Panc1 (cell line): ENCODE measurements around the gene NDC1. TPM values are rescaled to one million over a fixed set of nuclear protein-coding genes. Genes with fewer than 3 reads are reported as not detected.
A peak's percentile ranks its signal among the peaks of the same experiment; 100 is the strongest.

ENCODE experiments used
- ATAC-seq: fragments of 200-7000 bp; cut with Tn5 transposase; 2 replicates; pipeline ENCODE4 v1.9.1; 2020; ENCODE audit warnings: mild to moderate bottlenecking, moderate library complexity
- BruUV-seq: library from RNA; stranded (reverse); fragments of 400-500 nt; replicated peaks from 2 replicates; lab custom pipeline; 2021; lab: Mats Ljungman, UMichigan
- CTCF ChIA-PET: fragments of 300-600 bp; sonication (Branson Sonifier 250); formaldehyde crosslinking; loops from one replicate; lab custom pipeline; 2022; ENCODE audit warnings: antibody characterized with exemption; lab: Charles Lee
- POLR2A ChIA-PET: fragments of 300-600 bp; sonication (Branson Sonifier 250); formaldehyde crosslinking; loops from one replicate; lab custom pipeline; 2022; ENCODE audit warnings: antibody characterized with exemption; lab: Charles Lee
- DNase-seq: peaks from one replicate; pipeline ENCODE4 v3.0.0-alpha.2; 2010; ENCODE audit warnings: low read depth, low spot score
- H3K27ac ChIP-seq: 2 replicates; pipeline ENCODE4 v1.5.1; 2011; ENCODE audit warnings: mild to moderate bottlenecking, low read length, inconsistent platforms
- H3K27me3 ChIP-seq: fragments of 200-500 bp; sonication (Bioruptor generic); 2 replicates; pipeline ENCODE4 v1.6.0; 2014; ENCODE audit warnings: low read length, inconsistent platforms; ENCODE audit not compliant: control insufficient read depth, insufficient read depth
- H3K36me3 ChIP-seq: fragments of 200-500 bp; sonication (Bioruptor generic); 2 replicates; pipeline ENCODE4 v1.5.1; 2014; ENCODE audit warnings: inconsistent platforms, mild to moderate bottlenecking, low read length, moderate library complexity; ENCODE audit not compliant: control insufficient read depth, insufficient read depth
- H3K4me1 ChIP-seq: 2 replicates; pipeline ENCODE4 v1.5.1; 2011; ENCODE audit warnings: inconsistent platforms, mild to moderate bottlenecking, low read length, moderate library complexity; ENCODE audit not compliant: control insufficient read depth, insufficient read depth
- H3K4me3 ChIP-seq, 2 experiments: 2 replicates each; pipeline ENCODE4 v1.5.1; 2011 to 2012; ENCODE audit warnings: low read depth in 2 of 2, low read length in 2 of 2, mild to moderate bottlenecking in 2 of 2, inconsistent platforms in 1 of 2, moderate library complexity in 1 of 2
- H3K9me3 ChIP-seq: fragments of 200-500 bp; sonication (Bioruptor generic); 2 replicates; pipeline ENCODE4 v1.5.1; 2014; ENCODE audit warnings: low read depth, mild to moderate bottlenecking, inconsistent platforms, low read length, moderate library complexity; ENCODE audit not compliant: control insufficient read depth, insufficient read depth
- POLR2AphosphoS5 ChIP-seq: IDR thresholded peaks from 2 replicates; pipeline ENCODE4 v1.6.1; 2012; ENCODE audit warnings: mild to moderate bottlenecking, low read depth, low read length, moderate library complexity
- SIN3A ChIP-seq: IDR thresholded peaks from 2 replicates; pipeline ENCODE4 v1.6.1; 2012; ENCODE audit warnings: low read depth, mild to moderate bottlenecking, low read length, moderate library complexity, borderline replicate concordance; ENCODE audit not compliant: insufficient read depth
- TCF7L2 ChIP-seq: IDR thresholded peaks from 2 replicates; pipeline ENCODE4 v1.6.1; 2011; ENCODE audit warnings: mild to moderate bottlenecking, low read depth, low read length, inconsistent platforms
- in situ Hi-C: cut with HindIII; loops from 2 replicates; pipeline ENCODE4 v1.10.0; 2016; ENCODE audit warnings: low sequenced_read_pairs, low pct_unique_long_range_greater_than_20kb
- intact Hi-C: fragments of 100-400 bp; cut with micrococcal nuclease; formaldehyde crosslinking; loops from one replicate; pipeline ENCODE4 v1.10.0; 2022; ENCODE audit not compliant: unreplicated experiment
- total RNA-seq: library from RNA; stranded (reverse); gene quantifications from one replicate; pipeline ENCODE4 v1.2.1, GENCODE V29; 2021; ENCODE audit not compliant: unreplicated experiment
- TF ChIP-seq, protein P1 (sequence below), 2 experiments: IDR thresholded peaks; 2 replicates each; pipeline ENCODE4 v1.6.1; 2011 to 2012; ENCODE audit warnings: low read depth in 2 of 2, control low read depth in 1 of 2, low read length in 1 of 2, mild to moderate bottlenecking in 1 of 2, moderate library complexity in 1 of 2; ENCODE audit not compliant: insufficient read depth in 1 of 2
- TF ChIP-seq, protein P2 (sequence below): fragments of 450-650 bp; IDR thresholded peaks from 2 replicates; pipeline ENCODE4 v1.5.1; 2017; ENCODE audit warnings: mild to moderate bottlenecking

Gene NDC1
- total RNA-seq, 1 experiment from 2014 or later = 44.4 TPM

DNA sequence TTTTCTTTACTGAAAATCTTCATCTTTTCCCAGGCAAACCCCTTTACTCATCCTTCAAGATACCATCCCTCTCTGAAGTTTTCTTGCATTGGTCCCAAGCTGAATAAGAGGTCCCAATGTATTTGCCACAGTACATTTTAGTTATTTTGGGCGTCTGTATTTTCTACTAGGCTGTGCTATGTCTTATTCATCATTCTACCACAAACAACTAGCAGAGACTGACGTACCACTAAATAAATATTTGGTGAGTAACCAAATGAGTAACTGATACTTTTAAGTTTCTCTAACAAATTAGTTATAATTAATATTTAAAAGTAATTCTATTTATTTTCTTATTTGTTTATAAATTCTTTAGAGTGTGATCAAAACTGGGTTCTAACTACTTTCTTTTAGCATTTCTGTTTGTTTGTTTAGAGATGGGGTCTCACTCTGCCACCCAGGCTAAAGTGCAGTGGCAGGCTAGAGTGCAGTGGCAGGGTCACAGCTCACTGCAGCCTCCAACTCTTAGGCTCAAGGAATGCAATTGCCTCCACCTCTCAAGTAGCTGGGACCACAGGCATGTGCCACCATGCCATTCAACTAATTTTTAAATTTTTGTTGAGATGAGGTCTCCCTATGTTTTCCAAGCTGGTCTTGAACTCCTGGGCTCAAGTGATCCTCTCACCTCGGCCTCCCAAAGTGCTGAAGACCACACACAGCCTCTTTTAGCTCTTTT lies 33.1 kb downstream of the NDC1 start:
- Histone ChIP-seq H3K27ac (no peak overlapping the region), H3K4me3 (no peak overlapping the region), H3K9me3 (no peaks in the 10 kb centered on the region), H3K4me1 (no peaks in the 10 kb centered on the region), H3K27me3 (no peaks in the 10 kb centered on the region), H3K36me3 (peaks cover 25% of the 10 kb centered on the region; the same call in 1 of the 2 replicates)
- intact Hi-C loops = no loop called here
- POLR2A ChIA-PET = no interaction called here
- BruUV-seq = no TSS peak
- in situ Hi-C loops = no loop called here
- DNase-seq (peak; percentile 7), ATAC-seq (no peak)
- CTCF ChIA-PET = no interaction called here
- no peak for TF ChIP-seq POLR2AphosphoS5

DNA sequence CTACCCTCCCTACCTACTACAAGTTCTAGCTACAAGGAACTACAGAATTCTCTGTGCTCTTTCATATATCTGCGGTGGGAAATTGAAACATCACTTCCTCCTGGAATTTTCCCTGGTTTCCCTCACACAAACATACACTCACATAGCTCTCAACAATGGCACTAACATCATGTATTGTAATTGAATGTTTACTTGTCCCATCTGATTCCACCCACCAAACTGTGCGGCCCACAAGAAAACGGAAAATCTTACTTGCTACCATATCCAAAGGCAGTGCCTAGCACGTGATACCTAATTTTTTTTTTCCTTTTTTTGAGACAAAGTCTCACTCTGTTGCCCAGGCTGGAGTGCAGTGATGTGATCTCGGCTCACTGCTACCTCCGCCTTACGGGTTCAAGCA lies 33.9 kb downstream of the NDC1 start:
- H3K9me3 ChIP-seq = no peaks in the 10 kb centered on the region
- H3K4me1 ChIP-seq = no peaks in the 10 kb centered on the region
- no peak overlapping the region for H3K4me3 ChIP-seq
- no peak overlapping the region for H3K27ac ChIP-seq
- no TSS peak for BruUV-seq
- in situ Hi-C loops = no loop called here
- CTCF ChIA-PET = no interaction called here
- POLR2A ChIA-PET = no interaction called here
- no peak for DNase-seq
- TF ChIP-seq, protein P1, sequence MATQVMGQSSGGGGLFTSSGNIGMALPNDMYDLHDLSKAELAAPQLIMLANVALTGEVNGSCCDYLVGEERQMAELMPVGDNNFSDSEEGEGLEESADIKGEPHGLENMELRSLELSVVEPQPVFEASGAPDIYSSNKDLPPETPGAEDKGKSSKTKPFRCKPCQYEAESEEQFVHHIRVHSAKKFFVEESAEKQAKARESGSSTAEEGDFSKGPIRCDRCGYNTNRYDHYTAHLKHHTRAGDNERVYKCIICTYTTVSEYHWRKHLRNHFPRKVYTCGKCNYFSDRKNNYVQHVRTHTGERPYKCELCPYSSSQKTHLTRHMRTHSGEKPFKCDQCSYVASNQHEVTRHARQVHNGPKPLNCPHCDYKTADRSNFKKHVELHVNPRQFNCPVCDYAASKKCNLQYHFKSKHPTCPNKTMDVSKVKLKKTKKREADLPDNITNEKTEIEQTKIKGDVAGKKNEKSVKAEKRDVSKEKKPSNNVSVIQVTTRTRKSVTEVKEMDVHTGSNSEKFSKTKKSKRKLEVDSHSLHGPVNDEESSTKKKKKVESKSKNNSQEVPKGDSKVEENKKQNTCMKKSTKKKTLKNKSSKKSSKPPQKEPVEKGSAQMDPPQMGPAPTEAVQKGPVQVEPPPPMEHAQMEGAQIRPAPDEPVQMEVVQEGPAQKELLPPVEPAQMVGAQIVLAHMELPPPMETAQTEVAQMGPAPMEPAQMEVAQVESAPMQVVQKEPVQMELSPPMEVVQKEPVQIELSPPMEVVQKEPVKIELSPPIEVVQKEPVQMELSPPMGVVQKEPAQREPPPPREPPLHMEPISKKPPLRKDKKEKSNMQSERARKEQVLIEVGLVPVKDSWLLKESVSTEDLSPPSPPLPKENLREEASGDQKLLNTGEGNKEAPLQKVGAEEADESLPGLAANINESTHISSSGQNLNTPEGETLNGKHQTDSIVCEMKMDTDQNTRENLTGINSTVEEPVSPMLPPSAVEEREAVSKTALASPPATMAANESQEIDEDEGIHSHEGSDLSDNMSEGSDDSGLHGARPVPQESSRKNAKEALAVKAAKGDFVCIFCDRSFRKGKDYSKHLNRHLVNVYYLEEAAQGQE (IDR thresholded peaks at IDR 0.05; ENCODE audit: insufficient read depth in 1 of 2, low read depth in 2 of 2, low read length in 1 of 2) = no peak
- no peak for TF ChIP-seq TCF7L2
- H3K27me3 ChIP-seq = no peaks in the 10 kb centered on the region
- peaks cover 25% of the 10 kb centered on the region; the same call in 1 of the 2 replicates for H3K36me3 ChIP-seq
- ATAC-seq = no peak
- intact Hi-C loops = no loop called here

DNA sequence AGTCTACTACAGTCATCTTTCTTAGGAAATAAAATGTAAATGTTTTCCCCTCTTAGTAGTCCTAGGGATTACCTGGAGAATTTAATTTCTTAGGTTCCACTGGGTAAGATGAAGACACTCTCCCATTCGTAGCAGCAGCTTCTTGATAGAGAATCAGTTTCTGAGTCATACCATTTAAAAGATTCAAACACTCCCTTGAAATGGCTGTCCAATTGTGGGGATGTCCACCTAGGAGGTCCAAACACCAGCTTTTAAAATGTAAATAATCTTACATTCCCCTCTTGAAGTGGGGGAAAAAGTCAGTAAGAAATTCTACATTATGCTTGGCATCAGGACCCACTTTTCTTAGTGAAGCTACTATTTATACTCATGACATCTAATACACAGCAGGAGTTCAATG lies 37.5 kb downstream of the NDC1 start:
- DNase-seq (no peak), ATAC-seq (no peak)
- intact Hi-C loops = no loop called here
- Histone ChIP-seq H3K36me3 (peaks cover 27% of the 10 kb centered on the region), H3K27me3 (no peaks in the 10 kb centered on the region), H3K4me1 (no peaks in the 10 kb centered on the region), H3K9me3 (no peaks in the 10 kb centered on the region), H3K27ac (no peak overlapping the region), H3K4me3 (no peak overlapping the region)
- TF ChIP-seq SIN3A = no peak
- TF ChIP-seq, protein P1 (IDR thresholded peaks at IDR 0.05; ENCODE audit: insufficient read depth in 1 of 2, low read depth in 2 of 2, low read length in 1 of 2) = no peak
- TF ChIP-seq, protein P2, sequence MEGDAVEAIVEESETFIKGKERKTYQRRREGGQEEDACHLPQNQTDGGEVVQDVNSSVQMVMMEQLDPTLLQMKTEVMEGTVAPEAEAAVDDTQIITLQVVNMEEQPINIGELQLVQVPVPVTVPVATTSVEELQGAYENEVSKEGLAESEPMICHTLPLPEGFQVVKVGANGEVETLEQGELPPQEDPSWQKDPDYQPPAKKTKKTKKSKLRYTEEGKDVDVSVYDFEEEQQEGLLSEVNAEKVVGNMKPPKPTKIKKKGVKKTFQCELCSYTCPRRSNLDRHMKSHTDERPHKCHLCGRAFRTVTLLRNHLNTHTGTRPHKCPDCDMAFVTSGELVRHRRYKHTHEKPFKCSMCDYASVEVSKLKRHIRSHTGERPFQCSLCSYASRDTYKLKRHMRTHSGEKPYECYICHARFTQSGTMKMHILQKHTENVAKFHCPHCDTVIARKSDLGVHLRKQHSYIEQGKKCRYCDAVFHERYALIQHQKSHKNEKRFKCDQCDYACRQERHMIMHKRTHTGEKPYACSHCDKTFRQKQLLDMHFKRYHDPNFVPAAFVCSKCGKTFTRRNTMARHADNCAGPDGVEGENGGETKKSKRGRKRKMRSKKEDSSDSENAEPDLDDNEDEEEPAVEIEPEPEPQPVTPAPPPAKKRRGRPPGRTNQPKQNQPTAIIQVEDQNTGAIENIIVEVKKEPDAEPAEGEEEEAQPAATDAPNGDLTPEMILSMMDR = no peak
- no peak for TF ChIP-seq POLR2AphosphoS5
- TF ChIP-seq TCF7L2 = no peak
- CTCF ChIA-PET = no interaction called here
- in situ Hi-C loops = no loop called here
- POLR2A ChIA-PET = interaction anchor here (0.7 kb wide), 1 partner anchor 69 kb away, joined by 3 read pairs; no protein-coding TSS in a partner anchor
- BruUV-seq = no TSS peak
